ENCODE measurements around the gene PANX2.
"Not testable (repeated sequence)": the region's sequence is repeated elsewhere in the genome, so short reads cannot be mapped to it uniquely, and the experiment has no call there.

Gene PANX2

GRCh38 chr22:50200461-50201190 is 30.1 kb downstream of the PANX2 start, which contains the start of gene SELENOO:
SELENOO (plus strand) TSS chr22:50201011; CDS start chr22:50201037, 26 bp downstream.
- ChIA-PET CTCF (interaction anchor here (1.2 to 1.9 kb wide), 2 partner anchors 10 to 52 kb away, joined by 3 to 13 read pairs; no protein-coding TSS in a partner anchor), POLR2A (no interaction called here)
- H3K4me3 ChIP-seq (ENCODE audit: low read depth, low read length), result peak within 1 kb of the TSS; percentile 71
- DNase-seq (ENCODE audit: low read depth, low spot score), result no peak
- no peak for TF ChIP-seq CTCF (IDR thresholded peaks at IDR 0.05; ENCODE audit: insufficient read depth, low read length, missing control alignments)

GRCh38 chr22:50201191-50202129 is 30.9 kb downstream of the PANX2 start:
- no peak for DNase-seq (ENCODE audit: low read depth, low spot score)
- ChIA-PET CTCF (interaction anchor here (1.2 to 1.9 kb wide), 3 partner anchors 10 to 53 kb away, joined by 3 to 13 read pairs (median 4); no protein-coding TSS in a partner anchor), POLR2A (no interaction called here)
- TF ChIP-seq CTCF (IDR thresholded peaks at IDR 0.05; ENCODE audit: insufficient read depth, low read length, missing control alignments), result no peak
- H3K4me3 ChIP-seq (ENCODE audit: low read depth, low read length), result peak overlapping the region; percentile 71

- CTCF ChIA-PET, result interaction anchor here (0.6 to 1.9 kb wide), 4 partner anchors 10 to 60 kb away, joined by 3 to 13 read pairs (median 4); no protein-coding TSS in a partner anchor
- DNase-seq (ENCODE audit: low read depth, low spot score), result no peak
- H3K4me3 ChIP-seq (ENCODE audit: low read depth, low read length), result peak overlapping the region; percentile 71
- POLR2A ChIA-PET, result no interaction called here
- TF ChIP-seq CTCF (IDR thresholded peaks at IDR 0.05; ENCODE audit: insufficient read depth, low read length, missing control alignments), result no peak
These were observed 31.7 kb downstream of the PANX2 start for GRCh38 chr22:50202130-50202666.

GRCh38 chr22:50203288-50203687 is 32.8 kb downstream of the PANX2 start:
- DNase-seq (ENCODE audit: low read depth, low spot score), result no peak
- no peak for TF ChIP-seq CTCF (IDR thresholded peaks at IDR 0.05; ENCODE audit: insufficient read depth, low read length, missing control alignments)
- no peak overlapping the region for H3K4me3 ChIP-seq (ENCODE audit: low read depth, low read length)
- POLR2A ChIA-PET, result no interaction called here
- CTCF ChIA-PET, result interaction anchor here (0.9 to 1.9 kb wide), 4 partner anchors 9 to 283 kb away, joined by 3 to 4 read pairs (median 4); no protein-coding TSS in a partner anchor

- CTCF ChIA-PET, result interaction anchor here (1.3 to 3.7 kb wide), 4 partner anchors 11 to 284 kb away, joined by 4 to 15 read pairs (median 7); no protein-coding TSS in a partner anchor
- POLR2A ChIA-PET, result no interaction called here
- TF ChIP-seq CTCF (IDR thresholded peaks at IDR 0.05; ENCODE audit: insufficient read depth, low read length, missing control alignments), result no peak
- no peak for DNase-seq (ENCODE audit: low read depth, low spot score)
- no peak overlapping the region for H3K4me3 ChIP-seq (ENCODE audit: low read depth, low read length)
These were observed 34.0 kb downstream of the PANX2 start for GRCh38 chr22:50204571-50204970.

- DNase-seq (ENCODE audit: low read depth, low spot score); POLR2A ChIA-PET; H3K4me3 ChIP-seq (ENCODE audit: low read depth, low read length): not testable (repeated sequence)
- CTCF ChIA-PET, result interaction anchor here (1.4 to 3.7 kb wide), 3 partner anchors 11 to 37 kb away, joined by 5 to 15 read pairs (median 9); no protein-coding TSS in a partner anchor
These were observed 34.5 kb downstream of the PANX2 start for GRCh38 chr22:50204998-50205397.

Measured in AG04449 (cell line).